A549 (cell line): ENCODE measurements around the gene ZNF436. TPM values are rescaled to one million over a fixed set of nuclear protein-coding genes. Genes with fewer than 3 reads are reported as not detected.

ENCODE experiments used
- ATAC-seq, 2 experiments: fragments of 200-7000 bp in 1 of 2; fragments of >200 bp in 1 of 2; cut with Nextera tagmentation in 1 of 2; cut with Tn5 transposase in 1 of 2; 3 replicates each; pipeline versions ENCODE4 v1.8.0 to v1.9.1; 2018 to 2020; ENCODE audit warnings: mild to moderate bottlenecking in 1 of 2, moderate library complexity in 1 of 2
- CTCF ChIA-PET: fragments of 300-600 bp; sonication (Branson Sonifier 250); formaldehyde crosslinking; extraction: SDS; loops from one replicate; lab custom pipeline; 2021; ENCODE audit warnings: antibody characterized with exemption, inconsistent platforms; lab: Yijun Ruan, JAX
- POLR2A ChIA-PET: fragments of 350-600 bp; formaldehyde crosslinking; extraction: SDS; loops from one replicate; lab custom pipeline; 2021; ENCODE audit warnings: antibody characterized with exemption, inconsistent platforms; lab: Yijun Ruan, JAX
- DNase-seq, 2 experiments: peaks; one replicate each; pipeline versions ENCODE4 v3.0.0 to v3.0.0-alpha.2; 2011 to 2016; ENCODE audit warnings: low read depth in 1 of 2, low spot score in 1 of 2
- FAIRE-seq: peaks from 2 replicates; lab custom pipeline; 2011; peaks lifted over from hg19 to GRCh38; lab: Jason Lieb, UNC
- H3K27ac ChIP-seq, 2 experiments: fragments of >200 bp; sonication (Bioruptor Twin); formaldehyde crosslinking; 3 replicates each; pipeline ENCODE4 v1.5.1; 2016 to 2017
- H3K4me1 ChIP-seq: fragments of >200 bp; sonication (Bioruptor Twin); formaldehyde crosslinking; 3 replicates; pipeline ENCODE4 v1.6.1; 2016
- H3K4me2 ChIP-seq: fragments of >200 bp; sonication (Bioruptor Twin); formaldehyde crosslinking; 3 replicates; pipeline ENCODE4 v1.6.1; 2016
- H3K4me3 ChIP-seq: fragments of >200 bp; sonication (Bioruptor Twin); formaldehyde crosslinking; 3 replicates; pipeline ENCODE4 v1.5.1; 2016
- H3K9me3 ChIP-seq: fragments of >200 bp; sonication (Bioruptor Twin); formaldehyde crosslinking; 3 replicates; pipeline ENCODE4 v1.6.1; 2016
- CEBPB ChIP-seq, 2 experiments: fragments of >200 bp in 1 of 2; sonication (Bioruptor Twin) in 1 of 2; formaldehyde crosslinking in 1 of 2; IDR thresholded peaks; 2 replicates each; pipeline ENCODE4 v1.6.1; 2012 to 2016
- CHD4 ChIP-seq: fragments of 200-600 bp; sonication (generic); IDR thresholded peaks from 2 replicates; pipeline ENCODE4 v1.6.1; 2016; ENCODE audit warnings: antibody characterized with exemption, mild to moderate bottlenecking, borderline replicate concordance
- E2F6 ChIP-seq: IDR thresholded peaks from 2 replicates; pipeline ENCODE4 v1.6.1; 2012; ENCODE audit warnings: low read depth, borderline replicate concordance
- FOXS1 ChIP-seq: fragments of 250-450 bp; sonication (Bioruptor Pico); IDR thresholded peaks from 2 replicates; pipeline ENCODE4 v1.5.0; 2020; ENCODE audit warnings: mild to moderate bottlenecking, moderate library complexity
- HEYL ChIP-seq: fragments of 250-450 bp; sonication (Bioruptor Pico); IDR thresholded peaks from 2 replicates; pipeline ENCODE4 v1.8.0; 2021; ENCODE audit warnings: mild to moderate bottlenecking, moderate library complexity
- HMGXB4 ChIP-seq: fragments of 250-450 bp; sonication (Bioruptor Pico); IDR thresholded peaks from 2 replicates; pipeline ENCODE4 v1.5.0; 2021; ENCODE audit warnings: mild to moderate bottlenecking, moderate library complexity, borderline replicate concordance
- JUN ChIP-seq, 2 experiments: fragments of >200 bp; sonication (Bioruptor Twin); formaldehyde crosslinking; IDR thresholded peaks; 2 replicates in 1 of 2; 3 replicates in 1 of 2; pipeline ENCODE4 v1.6.1; 2016 to 2017
- KDM1A ChIP-seq: fragments of 200-600 bp; sonication (generic); IDR thresholded peaks from 2 replicates; pipeline ENCODE4 v1.6.1; 2016; ENCODE audit warnings: low read depth, mild to moderate bottlenecking
- KDM5A ChIP-seq: fragments of 200-600 bp; sonication (generic); IDR thresholded peaks from 2 replicates; pipeline ENCODE4 v1.6.1; 2016; ENCODE audit warnings: antibody characterized with exemption, mild to moderate bottlenecking
- MYC ChIP-seq: IDR thresholded peaks from 2 replicates; pipeline ENCODE4 v1.6.1; 2012; ENCODE audit warnings: mild to moderate bottlenecking, inconsistent platforms, low read length, improper control_type of control experiment, borderline replicate concordance
- NR3C1 ChIP-seq: fragments of >200 bp; sonication (Bioruptor Twin); formaldehyde crosslinking; IDR thresholded peaks from 3 replicates; pipeline ENCODE4 v1.6.1; 2017
- RARB ChIP-seq: fragments of 250-450 bp; sonication (Bioruptor Pico); IDR thresholded peaks from 2 replicates; pipeline ENCODE4 v1.8.0; 2021; ENCODE audit warnings: mild to moderate bottlenecking, moderate library complexity
- RNF2 ChIP-seq: fragments of 200-600 bp; sonication (generic); IDR thresholded peaks from 2 replicates; pipeline ENCODE4 v1.6.1; 2016; ENCODE audit warnings: low read depth, mild to moderate bottlenecking, antibody characterized with exemption, moderate library complexity, borderline replicate concordance
- SMC3 ChIP-seq: fragments of >200 bp; sonication (Bioruptor Twin); formaldehyde crosslinking; IDR thresholded peaks from 3 replicates; pipeline ENCODE4 v1.6.1; 2018; ENCODE audit warnings: inconsistent platforms
- SREBF2 ChIP-seq: fragments of 450-650 bp; IDR thresholded peaks from 2 replicates; pipeline ENCODE4 v1.6.1; 2014; ENCODE audit warnings: mild to moderate bottlenecking, moderate library complexity
- ZC3H11A ChIP-seq: fragments of 450-650 bp; IDR thresholded peaks from 2 replicates; pipeline ENCODE4 v1.6.1; 2014; ENCODE audit warnings: antibody characterized with exemption, mild to moderate bottlenecking
- ZSCAN20 ChIP-seq: fragments of 250-450 bp; sonication (Bioruptor Pico); IDR thresholded peaks from 2 replicates; pipeline ENCODE4 v1.8.0; 2022; ENCODE audit warnings: mild to moderate bottlenecking, moderate library complexity
- WGBS: methylation state at CpG from one replicate; pipeline ENCODE4 v1.1.6; 2017; ENCODE audit errors: missing lambda C conversion rate; 5-methylcytosine and 5-hydroxymethylcytosine counted together
- polyA plus RNA-seq, 4 experiments: library from polyadenylated mRNA; depleted of rRNA in 3 of 4; stranded (reverse); fragments of >200 nt; fragmentation: RNase III in 1 of 4; extraction: RNeasy Plus Mini Kit Qiagen cat#74134 plus additional on column Dnase treatment in 1 of 4; gene quantifications; 2 replicates in 3 of 4; 3 replicates in 1 of 4; pipeline ENCODE4 v1.2.3, GENCODE V29; 2011 to 2017
- TF ChIP-seq, protein P1 (sequence below): fragments of 250-450 bp; sonication (Bioruptor Pico); IDR thresholded peaks from 2 replicates; pipeline ENCODE4 v1.5.0; 2020; ENCODE audit warnings: low read depth, mild to moderate bottlenecking, moderate library complexity

Gene ZNF436
- polyA plus RNA-seq, 2 of the 4 experiments (the other 2 are of a cell fraction): 4.7 to 7.5 TPM

DNA sequence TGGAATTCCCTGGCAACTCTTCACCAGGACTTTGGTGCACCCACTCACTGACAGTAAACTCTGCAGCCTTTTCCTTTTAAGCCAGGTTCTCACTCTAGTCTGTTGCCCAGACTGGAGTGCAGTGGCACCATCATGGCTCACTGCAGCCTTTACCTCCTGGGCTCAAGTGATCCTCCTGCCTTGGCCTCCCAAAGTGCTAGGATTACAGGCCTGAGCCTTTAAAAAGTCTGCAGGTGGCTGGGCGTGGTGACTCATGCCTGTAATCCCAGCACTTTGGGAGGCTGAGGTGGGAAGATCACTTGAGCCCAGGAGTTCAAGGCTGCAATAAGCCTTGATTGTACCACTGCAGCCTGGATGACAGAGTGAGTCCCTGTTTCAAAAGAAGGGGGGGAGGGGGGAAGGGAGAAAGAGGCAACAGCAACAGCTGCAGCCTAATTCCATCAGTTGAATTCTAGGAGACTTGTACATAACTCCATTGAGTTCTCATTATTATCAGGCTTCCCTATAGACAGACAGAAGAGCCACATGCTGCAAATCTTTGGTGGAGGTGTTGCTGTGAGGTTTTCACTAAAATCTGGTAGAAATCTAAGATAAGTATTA lies 17.4 kb downstream of the ZNF436 start:
- Histone ChIP-seq H3K4me1 (no peaks in the 10 kb centered on the region), H3K9me3 (0 out of 3 replicates have a peak, but pooled peaks cover 9% of the 10 kb centered on the region), H3K4me3 (no peak overlapping the region), H3K4me2 (no peak overlapping the region), H3K27ac (no peak overlapping the region)
- WGBS: 100% methylated on average over 1 of the region's 1 CpG
- DNase-seq (no peak), FAIRE-seq (no peak), ATAC-seq (no peak)
- CTCF ChIA-PET: interaction anchor here (2.4 kb wide), 1 partner anchor 52 kb away, joined by 11 read pairs; no protein-coding TSS in a partner anchor
- POLR2A ChIA-PET: no interaction called here
- no peak for TF ChIP-seq MYC

- WGBS: 91% methylated on average over 14 of the region's 14 CpGs
- no peak for ATAC-seq
- POLR2A ChIA-PET: no interaction called here
- CTCF ChIA-PET: interaction anchor here (1.7 to 3.3 kb wide), 3 partner anchors 22 to 161 kb away, joined by 6 to 10 read pairs (median 9); no protein-coding TSS in a partner anchor
- TF ChIP-seq, protein P1, sequence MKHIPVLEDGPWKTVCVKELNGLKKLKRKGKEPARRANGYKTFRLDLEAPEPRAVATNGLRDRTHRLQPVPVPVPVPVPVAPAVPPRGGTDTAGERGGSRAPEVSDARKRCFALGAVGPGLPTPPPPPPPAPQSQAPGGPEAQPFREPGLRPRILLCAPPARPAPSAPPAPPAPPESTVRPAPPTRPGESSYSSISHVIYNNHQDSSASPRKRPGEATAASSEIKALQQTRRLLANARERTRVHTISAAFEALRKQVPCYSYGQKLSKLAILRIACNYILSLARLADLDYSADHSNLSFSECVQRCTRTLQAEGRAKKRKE: no peak
- TF ChIP-seq MYC: no peak
- TF ChIP-seq CHD4: no peak
- TF ChIP-seq KDM1A: no peak
- no peak for TF ChIP-seq E2F6
- TF ChIP-seq CEBPB (IDR thresholded peaks at IDR 0.05): no peak
- TF ChIP-seq, all 56 proteins: peak for 0
- Histone ChIP-seq H3K9me3 (no peaks in the 10 kb centered on the region), H3K27ac (peak overlapping the region in 1 of 2 experiments; percentile 100; a peak in 3 of 6 replicates), H3K4me2 (no peak overlapping the region), H3K4me1 (peaks cover 14% of the 10 kb centered on the region), H3K4me3 (no peak overlapping the region)
- DNase-seq (no peak), FAIRE-seq (no peak)
Observed at GRCh38 chr1:23345920-23346319, 23.7 kb downstream of the ZNF436 start.

GRCh38 chr1:23344987-23345472 lies 24.6 kb downstream of the ZNF436 start:
- no peak for FAIRE-seq

More at GRCh38 chr1:23344987-23345472, 24.6 kb downstream of the ZNF436 start:
- peak; percentile 0 to 4; a peak in 2 of 6 replicates for ATAC-seq
- Histone ChIP-seq H3K4me3 (peak overlapping the region; percentile 48), H3K9me3 (no peaks in the 10 kb centered on the region), H3K4me2 (peak overlapping the region; percentile 94), H3K4me1 (peaks cover 23% of the 10 kb centered on the region), H3K27ac (peak overlapping the region; percentile 97 to 100)
- no peak for TF ChIP-seq NR3C1
- TF ChIP-seq KDM5A: no peak
- no peak for TF ChIP-seq ZC3H11A
- TF ChIP-seq HEYL (CRISPR knock-in tag): no peak
- TF ChIP-seq RARB (CRISPR knock-in tag): no peak
- no peak for TF ChIP-seq SREBF2
- TF ChIP-seq JUN (IDR thresholded peaks at IDR 0.05): no peak
- no peak for TF ChIP-seq RNF2
- no peak for TF ChIP-seq FOXS1
- no peak for TF ChIP-seq HMGXB4
- TF ChIP-seq ZSCAN20 (CRISPR knock-in tag): no peak
- no peak for TF ChIP-seq SMC3
- DNase-seq: no peak
- ChIA-PET CTCF (interaction anchor here (0.6 to 3.3 kb wide), 7 partner anchors 8 to 161 kb away, joined by 3 to 10 read pairs (median 6); no protein-coding TSS in a partner anchor), POLR2A (interaction anchor here (0.5 to 1.6 kb wide), 9 partner anchors 15 to 347 kb away, joined by 3 to 33 read pairs (median 6); partner anchors contain the start of genes E2F2, RPL11 and ZNF436)
- WGBS: 36% methylated on average over 8 of the region's 8 CpGs
